Trophoblast cell (in vitro differentiated cells and primary cell): ENCODE results near the gene P2RY6.

Experiments used
- DNase-seq, 2 donors: peaks; one replicate each; pipeline ENCODE4 v3.0.0-alpha.2; 2016
- H2AFZ ChIP-seq: 2 replicates; pipeline ENCODE4 v1.6.1; 2013; ENCODE audit warnings: low read length, moderate library complexity, mild to moderate bottlenecking; ENCODE audit not compliant: insufficient read depth, poor library complexity
- H2AK5ac ChIP-seq: 2 replicates; pipeline ENCODE4 v1.6.1; 2013; ENCODE audit warnings: mild to moderate bottlenecking, low read length
- H2BK120ac ChIP-seq: 2 replicates; pipeline ENCODE4 v1.6.1; 2013; ENCODE audit warnings: low read length, mild to moderate bottlenecking, moderate library complexity; ENCODE audit not compliant: insufficient read depth, poor library complexity
- H2BK12ac ChIP-seq: 2 replicates; pipeline ENCODE4 v1.6.1; 2013; ENCODE audit warnings: mild to moderate bottlenecking, low read length, moderate library complexity
- H2BK5ac ChIP-seq: 2 replicates; pipeline ENCODE4 v1.6.1; 2013; ENCODE audit warnings: low read length, low read depth, moderate library complexity, mild to moderate bottlenecking; ENCODE audit not compliant: poor library complexity
- H3K14ac ChIP-seq: 2 replicates; pipeline ENCODE4 v1.6.1; 2013; ENCODE audit warnings: mild to moderate bottlenecking, low read length
- H3K18ac ChIP-seq: 2 replicates; pipeline ENCODE4 v1.6.1; 2013; ENCODE audit warnings: mild to moderate bottlenecking, low read length
- H3K23ac ChIP-seq: 2 replicates; pipeline ENCODE4 v1.6.1; 2013; ENCODE audit warnings: low read length
- H3K27ac ChIP-seq: 2 replicates; pipeline ENCODE4 v1.5.1; 2013; ENCODE audit warnings: low read depth, mild to moderate bottlenecking, inconsistent platforms, low read length, moderate library complexity
- H3K27me3 ChIP-seq: 2 replicates; pipeline ENCODE4 v1.6.1; 2013; ENCODE audit warnings: inconsistent platforms, mild to moderate bottlenecking, low read length, moderate library complexity; ENCODE audit not compliant: insufficient read depth
- H3K36me3 ChIP-seq, 2 experiments: 1 replicate in 1 of 2; 2 replicates in 1 of 2; pipeline ENCODE4 v1.6.1; 2013; ENCODE audit warnings: low read length in 2 of 2, mild to moderate bottlenecking in 2 of 2, moderate library complexity in 1 of 2; ENCODE audit not compliant: insufficient read depth in 2 of 2, control insufficient read depth in 1 of 2
- H3K4ac ChIP-seq: 2 replicates; pipeline ENCODE4 v1.6.1; 2013; ENCODE audit warnings: low read depth, mild to moderate bottlenecking, low read length, moderate library complexity
- H3K4me1 ChIP-seq, 2 experiments: 1 replicate in 1 of 2; 2 replicates in 1 of 2; pipeline ENCODE4 v1.6.1; 2013; ENCODE audit warnings: low read length in 2 of 2, mild to moderate bottlenecking in 2 of 2, moderate library complexity in 1 of 2; ENCODE audit not compliant: insufficient read depth in 2 of 2, control insufficient read depth in 1 of 2
- H3K4me2 ChIP-seq: 2 replicates; pipeline ENCODE4 v1.6.1; 2013; ENCODE audit warnings: inconsistent platforms, mild to moderate bottlenecking, low read length, moderate library complexity
- H3K4me3 ChIP-seq: 2 replicates; pipeline ENCODE4 v1.5.1; 2013; ENCODE audit warnings: mild to moderate bottlenecking, low read depth, low read length, inconsistent platforms
- H3K79me1 ChIP-seq: one replicate; pipeline ENCODE4 v1.6.1; 2013; ENCODE audit warnings: low read length
- H3K79me2 ChIP-seq: 2 replicates; pipeline ENCODE4 v1.6.1; 2013; ENCODE audit warnings: low read length, mild to moderate bottlenecking; ENCODE audit not compliant: control insufficient read depth, insufficient read depth, poor library complexity
- H3K9ac ChIP-seq: 2 replicates; pipeline ENCODE4 v1.6.1; 2013; ENCODE audit warnings: mild to moderate bottlenecking, low read length
- H3K9me3 ChIP-seq: 2 replicates; pipeline ENCODE4 v1.6.1; 2013; ENCODE audit warnings: low read depth, mild to moderate bottlenecking, control low read depth, inconsistent platforms, low read length; ENCODE audit not compliant: insufficient read depth
- H4K12ac ChIP-seq: 2 replicates; pipeline ENCODE4 v1.6.1; 2013; ENCODE audit warnings: low read depth, mild to moderate bottlenecking, low read length, moderate library complexity
- H4K8ac ChIP-seq: 2 replicates; pipeline ENCODE4 v1.6.1; 2013; ENCODE audit warnings: low read depth, mild to moderate bottlenecking, low read length, moderate library complexity
- H4K91ac ChIP-seq: one replicate; pipeline ENCODE4 v1.6.1; 2013; ENCODE audit warnings: low read depth, mild to moderate bottlenecking, low read length, moderate library complexity
- WGBS: extraction: QIAGEN DNeasy Blood & Tissue Kit; methylation state at CpG from one replicate; pipeline ENCODE4 v1.1.7; 2013; ENCODE audit warnings: missing lambda C conversion rate; ENCODE audit not compliant: insufficient read length, insufficient coverage; ENCODE audit errors: extremely low coverage; 5-methylcytosine and 5-hydroxymethylcytosine counted together

Gene P2RY6

GRCh38 chr11:73291196-73291595, 19.1 kb downstream of the P2RY6 start:
- no peaks in the 10 kb centered on the region for H3K27me3 ChIP-seq
- H3K9me3 ChIP-seq, result no peaks in the 10 kb centered on the region
- peaks cover 6% of the 10 kb centered on the region for H3K79me2 ChIP-seq
- peaks cover 4% of the 10 kb centered on the region for H3K79me1 ChIP-seq
- H3K4me3 ChIP-seq, result no peak overlapping the region
- no peak overlapping the region for H4K8ac ChIP-seq
- H3K23ac ChIP-seq, result no peak overlapping the region
- H2AK5ac ChIP-seq, result no peak overlapping the region
- no peak for DNase-seq
- H3K14ac ChIP-seq, result no peak overlapping the region
- H2BK5ac ChIP-seq, result no peak overlapping the region
- no peak overlapping the region for H3K4me2 ChIP-seq
- no CpG with 5 or more reads among the region's 3 CpGs for WGBS
- no peak overlapping the region for H4K12ac ChIP-seq
- peaks cover 17 to 35% of the 10 kb centered on the region in 2 experiments for H3K4me1 ChIP-seq
- H3K27ac ChIP-seq, result no peak overlapping the region
- no peak overlapping the region for H2BK12ac ChIP-seq
- H3K36me3 ChIP-seq, result peaks cover 4 to 14% of the 10 kb centered on the region in 2 experiments
- H2BK120ac ChIP-seq, result no peak overlapping the region
- no peak overlapping the region for H3K9ac ChIP-seq
- no peak overlapping the region for H3K18ac ChIP-seq
- no peak overlapping the region for H2AFZ ChIP-seq
- H4K91ac ChIP-seq, result no peak overlapping the region
- peak overlapping the region; percentile 2 for H3K4ac ChIP-seq

DNA sequence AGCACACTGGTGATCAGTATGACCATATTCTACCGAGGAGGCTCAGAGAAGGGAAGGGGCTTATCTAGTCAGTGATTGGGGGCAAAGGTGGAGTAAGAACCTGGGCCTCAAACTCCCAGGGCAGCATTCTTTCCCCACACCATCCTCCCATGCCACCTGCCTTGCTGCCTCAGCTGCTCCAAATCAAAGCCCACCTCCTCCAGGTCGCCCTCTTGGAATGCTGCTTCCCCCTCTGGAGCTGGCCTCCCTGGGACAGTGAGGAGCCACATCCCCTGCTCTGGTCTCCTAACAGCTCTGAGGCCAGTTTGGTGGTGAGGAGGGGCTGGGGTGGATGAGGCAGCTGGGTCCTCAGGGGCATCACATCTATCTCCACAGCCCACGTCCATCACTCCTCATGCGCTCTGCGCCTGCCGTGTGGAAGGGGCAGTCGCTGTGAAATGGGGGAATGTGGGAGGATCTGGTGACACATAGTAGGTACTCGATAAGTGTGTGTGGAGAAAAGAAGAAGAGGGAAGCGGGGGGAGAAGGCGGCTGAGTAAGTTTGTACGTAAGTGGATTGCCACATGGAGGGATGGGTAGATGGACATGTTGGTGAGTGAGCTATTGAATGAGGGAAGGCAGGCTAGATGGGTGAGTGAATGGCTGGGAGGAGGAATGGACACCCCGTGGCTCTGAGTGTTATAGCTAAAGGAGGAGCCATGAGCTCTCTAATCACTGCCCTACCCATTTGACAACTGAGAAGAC, 19.8 kb downstream of the P2RY6 start:
- Histone ChIP-seq H3K23ac (no peak overlapping the region), H3K9ac (no peak overlapping the region)
- WGBS, result 100% methylated on average over 4 of the region's 12 CpGs

DNA sequence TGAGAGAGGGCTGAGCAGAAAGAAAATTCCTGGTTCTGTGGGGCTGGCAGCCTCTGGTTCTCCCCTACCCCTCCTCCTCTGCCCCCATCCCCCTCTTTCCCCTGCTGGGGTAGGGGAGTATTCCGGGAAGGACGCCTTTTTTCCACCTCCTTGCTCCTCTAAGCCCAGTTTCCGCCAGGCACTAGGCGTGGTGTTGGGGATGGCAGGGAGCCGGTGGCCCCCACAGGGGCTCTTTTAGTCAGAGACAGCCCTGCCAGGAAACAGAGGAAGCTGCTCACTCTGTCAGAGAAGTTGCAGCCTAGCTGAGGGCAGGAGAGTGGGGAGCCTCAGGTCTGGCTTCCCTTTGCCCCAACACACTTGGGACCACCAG, 20.4 kb downstream of the P2RY6 start:
- Histone ChIP-seq H3K79me1 (peaks cover 4% of the 10 kb centered on the region), H2BK12ac (no peak overlapping the region), H3K4me3 (no peak overlapping the region), H4K91ac (no peak overlapping the region), H3K9me3 (no peaks in the 10 kb centered on the region), H3K36me3 (peaks cover 17 to 25% of the 10 kb centered on the region in 2 experiments), H4K8ac (no peak overlapping the region), H3K18ac (no peak overlapping the region), H3K23ac (no peak overlapping the region), H3K27me3 (no peaks in the 10 kb centered on the region), H3K4ac (peak overlapping the region; percentile 9), H3K79me2 (peaks cover 6% of the 10 kb centered on the region), H2AFZ (no peak overlapping the region), H2AK5ac (no peak overlapping the region), H3K9ac (no peak overlapping the region), H3K4me2 (no peak overlapping the region), H2BK5ac (no peak overlapping the region), H2BK120ac (no peak overlapping the region), H3K14ac (no peak overlapping the region), H3K27ac (no peak overlapping the region), H4K12ac (no peak overlapping the region), H3K4me1 (peaks cover 10 to 32% of the 10 kb centered on the region in 2 experiments)
- no peak for DNase-seq
- WGBS, result no CpG with 5 or more reads among the region's 5 CpGs

More for the DNA sequence above, 19.8 kb downstream of the P2RY6 start:
- Histone ChIP-seq H3K18ac (peak overlapping the region; percentile 6), H2BK120ac (no peak overlapping the region), H2BK12ac (no peak overlapping the region), H2AFZ (no peak overlapping the region), H2AK5ac (no peak overlapping the region), H4K12ac (no peak overlapping the region), H3K14ac (no peak overlapping the region), H3K4me1 (peaks cover 11 to 34% of the 10 kb centered on the region in 2 experiments), H3K27ac (no peak overlapping the region), H3K4me2 (no peak overlapping the region), H4K8ac (no peak overlapping the region), H3K4ac (peak overlapping the region; percentile 11), H2BK5ac (no peak overlapping the region), H4K91ac (no peak overlapping the region), H3K27me3 (no peaks in the 10 kb centered on the region), H3K79me1 (peaks cover 4% of the 10 kb centered on the region), H3K36me3 (peaks cover 11 to 22% of the 10 kb centered on the region in 2 experiments), H3K9me3 (no peaks in the 10 kb centered on the region), H3K4me3 (no peak overlapping the region), H3K79me2 (peaks cover 6% of the 10 kb centered on the region)
- no peak for DNase-seq

DNA sequence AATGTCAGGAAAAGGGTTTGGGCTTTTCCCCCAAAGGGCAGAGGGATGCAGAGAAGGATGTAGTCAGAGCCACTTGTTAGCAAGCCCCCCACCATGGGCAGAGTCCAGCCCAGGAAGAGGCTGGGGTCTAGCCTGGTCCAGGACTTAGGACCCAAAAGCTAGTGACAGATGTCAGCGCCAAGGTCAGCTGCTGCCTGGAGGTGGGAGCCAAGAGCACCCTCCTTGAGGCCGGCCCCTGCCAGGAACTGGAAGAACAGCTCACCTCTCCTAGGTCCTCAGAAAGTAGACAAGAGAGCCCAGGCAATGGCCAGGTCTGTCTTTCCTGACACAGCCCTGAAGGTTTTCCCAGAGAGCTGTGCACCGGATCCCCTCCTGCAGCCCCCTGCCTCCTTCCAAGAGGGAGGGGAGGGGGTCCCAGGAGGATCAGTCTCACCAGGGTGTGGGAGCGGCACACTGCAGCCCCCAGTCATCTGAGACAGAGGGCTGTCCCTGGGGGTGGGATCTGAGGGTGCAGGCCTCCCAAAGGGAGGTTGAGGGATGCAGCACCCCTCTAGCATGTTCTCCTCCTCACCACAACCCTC, 21.3 kb downstream of the P2RY6 start:
- Histone ChIP-seq H2BK120ac (no peak overlapping the region), H3K4me2 (no peak overlapping the region), H3K79me1 (peaks cover 4% of the 10 kb centered on the region), H3K23ac (no peak overlapping the region), H3K4ac (peak overlapping the region; percentile 16), H2BK5ac (no peak overlapping the region), H3K18ac (no peak overlapping the region), H4K12ac (no peak overlapping the region), H3K27me3 (no peaks in the 10 kb centered on the region), H4K91ac (no peak overlapping the region), H3K14ac (no peak overlapping the region), H2AFZ (no peak overlapping the region), H3K9ac (no peak overlapping the region), H3K9me3 (no peaks in the 10 kb centered on the region), H2BK12ac (no peak overlapping the region), H3K4me3 (no peak overlapping the region), H3K4me1 (peaks cover 8 to 25% of the 10 kb centered on the region in 2 experiments), H2AK5ac (no peak overlapping the region), H3K79me2 (peaks cover 6% of the 10 kb centered on the region), H4K8ac (no peak overlapping the region), H3K27ac (no peak overlapping the region), H3K36me3 (peaks cover 25 to 33% of the 10 kb centered on the region in 2 experiments)
- DNase-seq, result no peak
- no CpG with 5 or more reads among the region's 4 CpGs for WGBS
